Stomach (tissue), 9 donors: ENCODE data around the gene GAL3ST2. TPM values are rescaled to one million over a fixed set of nuclear protein-coding genes. Genes with fewer than 3 reads are reported as not detected.

Experiments used
- DNase-seq, 2 donors: peaks; one replicate each; pipeline versions ENCODE4 v3.0.0 to v3.0.0-alpha.2; 2013 to 2019
- H3K27ac ChIP-seq, 5 donors: fragments of 200-600 bp in 4 of 5; sonication (generic) in 4 of 5; one replicate each; pipeline ENCODE4 v1.5.1; 2013 to 2019; ENCODE audit warnings: mild to moderate bottlenecking in 1 of 5, moderate library complexity in 1 of 5
- H3K27me3 ChIP-seq, 3 donors: fragments of 200-600 bp; sonication (generic); one replicate each; pipeline ENCODE4 v1.5.1; 2017 to 2019; ENCODE audit warnings: mixed run types in 1 of 3
- H3K36me3 ChIP-seq, 4 donors: fragments of 200-600 bp; sonication (generic); 1 replicate in 3 of 4; 2 replicates in 1 of 4; pipeline ENCODE4 v1.5.1; 2016 to 2019
- H3K4me1 ChIP-seq, 4 donors: fragments of 200-600 bp; sonication (generic); one replicate each; pipeline ENCODE4 v1.5.1; 2016 to 2019
- H3K4me3 ChIP-seq, 4 donors: fragments of 200-600 bp; sonication (generic) in 3 of 4; one replicate each; pipeline ENCODE4 v1.5.1; 2016 to 2019; ENCODE audit warnings: mild to moderate bottlenecking in 1 of 4
- H3K9me3 ChIP-seq, 4 donors: fragments of 200-600 bp; sonication (generic); one replicate each; pipeline ENCODE4 v1.5.1; 2016 to 2019
- EP300 ChIP-seq: sonication (generic); formaldehyde crosslinking; IDR thresholded peaks from one replicate; pipeline ENCODE4 v1.6.1; 2017; ENCODE audit warnings: antibody characterized with exemption
- POLR2A ChIP-seq, 4 donors: fragments of 450-650 bp; IDR thresholded peaks; one replicate each; pipeline ENCODE4 v1.6.1; 2016; ENCODE audit warnings: antibody characterized with exemption in 4 of 4, control low read depth in 2 of 4, mild to moderate bottlenecking in 1 of 4, moderate library complexity in 1 of 4
- POLR2AphosphoS5 ChIP-seq, 3 donors: sonication (generic); formaldehyde crosslinking; IDR thresholded peaks; one replicate each; pipeline ENCODE4 v1.6.1; 2016; ENCODE audit warnings: antibody characterized with exemption in 3 of 3
- WGBS, 5 donors: extraction: QIAGEN DNeasy Blood & Tissue Kit in 3 of 5; methylation state at CpG; one replicate each; pipeline versions ENCODE4 v1.1.5 to v1.1.7; 2013 to 2018; 5-methylcytosine and 5-hydroxymethylcytosine counted together
- intact Hi-C: fragments of 100-400 bp; cut with DNase I; formaldehyde crosslinking; loops from one replicate; pipeline ENCODE4 v1.15.1; 2023; ENCODE audit warnings: low total_unique reads
- polyA plus RNA-seq, 3 donors: library from polyadenylated mRNA; stranded (reverse); fragments of 200-250 nt; gene quantifications; one replicate each; pipeline ENCODE4 v1.2.3, GENCODE V29; 2013
- total RNA-seq, 5 donors: library from RNA; depleted of rRNA; stranded (reverse); fragments of >200 nt; gene quantifications; one replicate each; pipeline versions ENCODE4 v1.1.0 to v1.2.3, GENCODE V29; 2014 to 2016
- TF ChIP-seq, protein P1 (sequence below), 7 experiments: fragments of 450-650 bp in 4 of 7; fragments of 200-600 bp in 3 of 7; sonication (generic) in 3 of 7; IDR thresholded peaks; one replicate each; pipeline ENCODE4 v1.5.1; 2016 to 2019; ENCODE audit warnings: antibody characterized with exemption in 7 of 7, control low read depth in 2 of 7, mild to moderate bottlenecking in 1 of 7
- donor health status: healthy with polysubstance abuse.
- donor health status: Bipolar disorder and iron deficiency.
- donor health status: healthy.

Gene GAL3ST2
- total and polyA plus RNA-seq, 8 donors: 311 TPM; not detected in 7

- Histone ChIP-seq H3K4me3 (peak overlapping the region; percentile 36 to 46 (median 40)), H3K27me3 (peaks cover 0 to 7% (median 0%) of the 10 kb centered on the region in 3 donors), H3K27ac (peak overlapping the region in 4 of 5 donors; percentile 20 to 76 (median 62)), H3K4me1 (peaks cover 7 to 24% (median 17%) of the 10 kb centered on the region in 4 donors), H3K36me3 (no peaks in the 10 kb centered on the region), H3K9me3 (no peaks in the 10 kb centered on the region)
- 5 to 10% (median 5%) methylated on average over 27 to 65 of the region's 65 CpGs for WGBS, 5 donors
- peak in 2 of 3 donors; percentile 55 to 71 for TF ChIP-seq POLR2AphosphoS5 (IDR thresholded peaks at IDR 0.05)
- TF ChIP-seq EP300: no peak
- TF ChIP-seq, protein P1, sequence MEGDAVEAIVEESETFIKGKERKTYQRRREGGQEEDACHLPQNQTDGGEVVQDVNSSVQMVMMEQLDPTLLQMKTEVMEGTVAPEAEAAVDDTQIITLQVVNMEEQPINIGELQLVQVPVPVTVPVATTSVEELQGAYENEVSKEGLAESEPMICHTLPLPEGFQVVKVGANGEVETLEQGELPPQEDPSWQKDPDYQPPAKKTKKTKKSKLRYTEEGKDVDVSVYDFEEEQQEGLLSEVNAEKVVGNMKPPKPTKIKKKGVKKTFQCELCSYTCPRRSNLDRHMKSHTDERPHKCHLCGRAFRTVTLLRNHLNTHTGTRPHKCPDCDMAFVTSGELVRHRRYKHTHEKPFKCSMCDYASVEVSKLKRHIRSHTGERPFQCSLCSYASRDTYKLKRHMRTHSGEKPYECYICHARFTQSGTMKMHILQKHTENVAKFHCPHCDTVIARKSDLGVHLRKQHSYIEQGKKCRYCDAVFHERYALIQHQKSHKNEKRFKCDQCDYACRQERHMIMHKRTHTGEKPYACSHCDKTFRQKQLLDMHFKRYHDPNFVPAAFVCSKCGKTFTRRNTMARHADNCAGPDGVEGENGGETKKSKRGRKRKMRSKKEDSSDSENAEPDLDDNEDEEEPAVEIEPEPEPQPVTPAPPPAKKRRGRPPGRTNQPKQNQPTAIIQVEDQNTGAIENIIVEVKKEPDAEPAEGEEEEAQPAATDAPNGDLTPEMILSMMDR (IDR thresholded peaks at IDR 0.05): peak in 1 of 7 experiments; percentile 13
- intact Hi-C loops: no loop called here
- DNase-seq: peak; percentile 77 to 94
Measured at GRCh38 chr2:241844066-241844728, 67.6 kb downstream of the GAL3ST2 start.

- Histone ChIP-seq H3K4me3 (peak overlapping the region in 2 of 4 donors; percentile 19 to 37), H3K9me3 (no peaks in the 10 kb centered on the region), H3K27me3 (peaks cover 0 to 13% (median 0%) of the 10 kb centered on the region in 3 donors), H3K4me1 (peaks cover 7 to 24% (median 17%) of the 10 kb centered on the region in 4 donors), H3K27ac (peak overlapping the region in 2 of 5 donors; percentile 20 to 76), H3K36me3 (no peaks in the 10 kb centered on the region)
- DNase-seq: peak in 1 of 2 donors; percentile 10
- TF ChIP-seq EP300 (no peak), POLR2AphosphoS5 (IDR thresholded peaks at IDR 0.05) (no peak), POLR2A (IDR thresholded peaks at IDR 0.05) (no peak)
- TF ChIP-seq, protein P1 (IDR thresholded peaks at IDR 0.05): no peak
- WGBS, 5 donors: 71 to 88% (median 83%) methylated on average over 23 to 37 of the region's 37 CpGs
- intact Hi-C loops: no loop called here
Measured at GRCh38 chr2:241844831-241845578, 68.4 kb downstream of the GAL3ST2 start.

DNA sequence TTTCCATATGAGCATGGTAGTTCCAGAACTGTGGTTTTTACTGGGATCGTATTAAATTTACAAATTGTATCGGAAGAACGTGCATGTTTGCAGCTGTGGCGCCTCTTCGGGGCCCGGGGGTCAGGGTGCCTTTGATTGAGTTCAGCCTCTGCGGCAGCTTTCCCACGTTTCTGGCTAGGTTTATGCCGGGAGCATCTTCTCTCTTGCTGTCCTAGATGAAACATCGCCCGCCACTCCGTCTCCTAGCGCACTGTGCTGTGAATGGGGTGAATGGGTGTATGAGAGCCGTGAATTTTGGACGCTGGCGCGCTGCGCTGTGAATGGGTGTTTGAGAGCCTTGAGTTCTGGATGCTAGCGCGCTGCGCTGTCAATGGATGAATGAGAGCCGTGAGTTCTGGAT, 69.8 kb downstream of the GAL3ST2 start:
- no peaks in the 10 kb centered on the region for H3K36me3 ChIP-seq
- DNase-seq: no peak
- intact Hi-C loops: no loop called here

More for the DNA sequence above, 69.8 kb downstream of the GAL3ST2 start:
- H3K4me3 ChIP-seq: no peak overlapping the region
- peaks cover 7 to 24% (median 17%) of the 10 kb centered on the region in 4 donors for H3K4me1 ChIP-seq
- TF ChIP-seq, protein P1 (IDR thresholded peaks at IDR 0.05): no peak
- no peak for TF ChIP-seq POLR2A (IDR thresholded peaks at IDR 0.05)
- TF ChIP-seq POLR2AphosphoS5 (IDR thresholded peaks at IDR 0.05): no peak
- no peak for TF ChIP-seq EP300
- H3K9me3 ChIP-seq: no peaks in the 10 kb centered on the region
- peaks cover 0 to 19% (median 0%) of the 10 kb centered on the region in 3 donors for H3K27me3 ChIP-seq
- 87 to 93% (median 87%) methylated on average over 21 to 22 of the region's 22 CpGs for WGBS, 5 donors
- no peak overlapping the region for H3K27ac ChIP-seq
